ENCODE results near the gene MTG2. TPM values are rescaled to one million over a fixed set of nuclear protein-coding genes. Genes with fewer than 3 reads are reported as not detected.

Gene MTG2
- total and polyA plus RNA-seq, 2 of the 4 experiments (the other 2 are of a cell fraction) = 11.5 to 25.2 TPM

DNA sequence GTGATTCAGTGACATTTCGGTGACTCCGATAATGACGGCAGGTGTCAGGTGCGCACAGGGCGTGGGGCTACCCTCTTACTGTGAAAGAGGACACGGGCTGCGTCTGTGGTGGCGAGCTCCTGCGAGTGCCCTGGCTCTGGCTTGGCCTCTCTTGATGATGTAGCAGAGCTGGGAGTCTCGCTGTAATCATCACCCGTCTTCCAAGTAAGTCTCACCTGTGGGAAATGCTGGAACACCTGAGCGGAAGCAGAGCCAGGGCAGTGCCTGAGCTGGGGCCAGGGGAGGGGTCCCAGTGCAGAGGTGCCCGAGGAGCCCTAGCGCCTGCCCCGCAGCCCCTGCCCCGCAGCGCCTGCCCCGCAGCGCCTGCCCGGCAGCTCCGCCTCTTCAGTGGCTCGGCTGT is 60.3 kb downstream of the MTG2 start:
- no peak overlapping the region for H3K56ac ChIP-seq (ENCODE audit: extremely low read depth, insufficient read depth, low read length)
- POLR2A ChIA-PET (ENCODE audit: unreplicated experiment) = no interaction called here
- H4K8ac ChIP-seq (ENCODE audit: low read depth in 2 of 2, low read length in 2 of 2) = no peak overlapping the region
- ATAC-seq (ENCODE audit: low read depth) (no peak), DNase-seq (no peak)
- no peak overlapping the region for H2BK5ac ChIP-seq (ENCODE audit: low read depth, low read length, poor library complexity, severe bottlenecking)
- no peak overlapping the region for H4K91ac ChIP-seq (ENCODE audit: insufficient read depth, low read depth, low read length)
- 88% methylated on average over 9 of the region's 22 CpGs; no CpG with 5 or more reads in 1 of the 2 experiments for WGBS, 2 experiments (ENCODE audit: extremely low coverage in 2 of 2, insufficient read length in 1 of 2)
- H3K36me3 ChIP-seq (ENCODE audit: control insufficient read depth, insufficient read depth, low read length) = peaks cover 21% of the 10 kb centered on the region; the same call in 1 of the 2 replicates
- in situ Hi-C loops (cut with MboI; ENCODE audit: low sequenced_read_pairs) = no loop called here
- no peak overlapping the region for H3K27ac ChIP-seq (ENCODE audit: insufficient read depth, low read length)
- peaks cover 24 to 81% of the 10 kb centered on the region in 2 experiments for H3K79me1 ChIP-seq (ENCODE audit: low read depth in 1 of 2, low read length in 2 of 2)
- H3K4ac ChIP-seq (ENCODE audit: low read depth, low read length) = no peak overlapping the region
- CTCF ChIA-PET = no interaction called here
- no peak overlapping the region for H2BK120ac ChIP-seq (ENCODE audit: low read depth, low read length)
- H3K4me2 ChIP-seq (ENCODE audit: low read depth, low read length) = no peak overlapping the region
- peaks cover 84% of the 10 kb centered on the region for H4K20me1 ChIP-seq (ENCODE audit: insufficient read depth, low read length)
- no peak overlapping the region for H2AK5ac ChIP-seq (ENCODE audit: low read depth, low read length)
- H2BK15ac ChIP-seq (ENCODE audit: low read depth, low read length) = no peak overlapping the region
- H2BK20ac ChIP-seq (ENCODE audit: low read depth, low read length) = no peak overlapping the region
- no peak overlapping the region for H2AFZ ChIP-seq (replicated peaks; ENCODE audit: low read length, poor library complexity)
- no peak overlapping the region for H3K4me3 ChIP-seq (ENCODE audit: insufficient read depth, low read depth, low read length)
- no peak overlapping the region for H3K18ac ChIP-seq (ENCODE audit: low read depth, low read length)
- H3K4me1 ChIP-seq (ENCODE audit: control insufficient read depth, insufficient read depth, low read length) = peaks cover 4% of the 10 kb centered on the region
- no peaks in the 10 kb centered on the region for H3K27me3 ChIP-seq (ENCODE audit: control insufficient read depth, insufficient read depth, low read length)
- no peak overlapping the region for H3K9ac ChIP-seq (ENCODE audit: low read depth, low read length)
- H2AK9ac ChIP-seq (replicated peaks; ENCODE audit: low read depth, low read length, poor library complexity) = no peak overlapping the region
- no peak overlapping the region for H3K14ac ChIP-seq (replicated peaks; ENCODE audit: low read depth, low read length)
- no peaks in the 10 kb centered on the region for H3K9me3 ChIP-seq (ENCODE audit: control insufficient read depth, insufficient read depth, low read length)
- no peak overlapping the region for H4K5ac ChIP-seq (ENCODE audit: low read depth, low read length)
- H3K23ac ChIP-seq (ENCODE audit: low read depth, low read length) = no peak overlapping the region
- BruUV-seq (replicated peaks) = no TSS peak
- peaks cover 13% of the 10 kb centered on the region for H3K9me1 ChIP-seq (ENCODE audit: insufficient read depth, low read length)
- TF ChIP-seq RFX5 (IDR thresholded peaks at IDR 0.05; ENCODE audit: low read depth, low read length) (no peak), RAD21 (IDR thresholded peaks at IDR 0.05; ENCODE audit: low read length) (no peak), MAFK (IDR thresholded peaks at IDR 0.05; ENCODE audit: low read depth, low read length) (no peak), NFE2L2 (IDR thresholded peaks at IDR 0.05; ENCODE audit: low read depth, low read length) (no peak), RCOR1 (IDR thresholded peaks at IDR 0.05; ENCODE audit: insufficient replicate concordance, low read length) (no peak), CHD1 (IDR thresholded peaks at IDR 0.05; ENCODE audit: low read depth, low read length) (no peak), POLR2A (IDR thresholded peaks at IDR 0.05; ENCODE audit: low read depth, low read length) (no peak), CEBPB (IDR thresholded peaks at IDR 0.05; ENCODE audit: low read depth, low read length) (no peak), MXI1 (IDR thresholded peaks at IDR 0.05; ENCODE audit: borderline replicate concordance, low read depth, low read length) (no peak), FOS (IDR thresholded peaks at IDR 0.05; ENCODE audit: low read depth, low read length) (no peak), SMC3 (IDR thresholded peaks at IDR 0.05; ENCODE audit: low read depth, low read length) (no peak), MAZ (IDR thresholded peaks at IDR 0.05; ENCODE audit: borderline replicate concordance, low read depth, low read length) (no peak), BHLHE40 (IDR thresholded peaks at IDR 0.05; ENCODE audit: low read depth, low read length) (no peak)
- TF ChIP-seq, protein P1, sequence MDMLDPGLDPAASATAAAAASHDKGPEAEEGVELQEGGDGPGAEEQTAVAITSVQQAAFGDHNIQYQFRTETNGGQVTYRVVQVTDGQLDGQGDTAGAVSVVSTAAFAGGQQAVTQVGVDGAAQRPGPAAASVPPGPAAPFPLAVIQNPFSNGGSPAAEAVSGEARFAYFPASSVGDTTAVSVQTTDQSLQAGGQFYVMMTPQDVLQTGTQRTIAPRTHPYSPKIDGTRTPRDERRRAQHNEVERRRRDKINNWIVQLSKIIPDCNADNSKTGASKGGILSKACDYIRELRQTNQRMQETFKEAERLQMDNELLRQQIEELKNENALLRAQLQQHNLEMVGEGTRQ (IDR thresholded peaks at IDR 0.05; ENCODE audit: low read depth, low read length) = no peak
- TF ChIP-seq, protein P2, sequence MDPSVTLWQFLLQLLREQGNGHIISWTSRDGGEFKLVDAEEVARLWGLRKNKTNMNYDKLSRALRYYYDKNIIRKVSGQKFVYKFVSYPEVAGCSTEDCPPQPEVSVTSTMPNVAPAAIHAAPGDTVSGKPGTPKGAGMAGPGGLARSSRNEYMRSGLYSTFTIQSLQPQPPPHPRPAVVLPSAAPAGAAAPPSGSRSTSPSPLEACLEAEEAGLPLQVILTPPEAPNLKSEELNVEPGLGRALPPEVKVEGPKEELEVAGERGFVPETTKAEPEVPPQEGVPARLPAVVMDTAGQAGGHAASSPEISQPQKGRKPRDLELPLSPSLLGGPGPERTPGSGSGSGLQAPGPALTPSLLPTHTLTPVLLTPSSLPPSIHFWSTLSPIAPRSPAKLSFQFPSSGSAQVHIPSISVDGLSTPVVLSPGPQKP (IDR thresholded peaks at IDR 0.05; ENCODE audit: borderline replicate concordance, low read depth, low read length) = no peak
- TF ChIP-seq, protein P3, sequence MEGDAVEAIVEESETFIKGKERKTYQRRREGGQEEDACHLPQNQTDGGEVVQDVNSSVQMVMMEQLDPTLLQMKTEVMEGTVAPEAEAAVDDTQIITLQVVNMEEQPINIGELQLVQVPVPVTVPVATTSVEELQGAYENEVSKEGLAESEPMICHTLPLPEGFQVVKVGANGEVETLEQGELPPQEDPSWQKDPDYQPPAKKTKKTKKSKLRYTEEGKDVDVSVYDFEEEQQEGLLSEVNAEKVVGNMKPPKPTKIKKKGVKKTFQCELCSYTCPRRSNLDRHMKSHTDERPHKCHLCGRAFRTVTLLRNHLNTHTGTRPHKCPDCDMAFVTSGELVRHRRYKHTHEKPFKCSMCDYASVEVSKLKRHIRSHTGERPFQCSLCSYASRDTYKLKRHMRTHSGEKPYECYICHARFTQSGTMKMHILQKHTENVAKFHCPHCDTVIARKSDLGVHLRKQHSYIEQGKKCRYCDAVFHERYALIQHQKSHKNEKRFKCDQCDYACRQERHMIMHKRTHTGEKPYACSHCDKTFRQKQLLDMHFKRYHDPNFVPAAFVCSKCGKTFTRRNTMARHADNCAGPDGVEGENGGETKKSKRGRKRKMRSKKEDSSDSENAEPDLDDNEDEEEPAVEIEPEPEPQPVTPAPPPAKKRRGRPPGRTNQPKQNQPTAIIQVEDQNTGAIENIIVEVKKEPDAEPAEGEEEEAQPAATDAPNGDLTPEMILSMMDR (conservative IDR thresholded peaks at IDR 0.05; ENCODE audit: low read depth, low read length) = no peak
- intact Hi-C loops (cut with micrococcal nuclease) = no loop called here
- dilution Hi-C loops (cut with HindIII; ENCODE audit: low sequenced_read_pairs, unreplicated experiment) = no loop called here

Data from IMR-90 (cell line).